NCI-H187 treated with DMSO at 0.1 percent for 48 hours (cell line): Measurements from ENCODE around the gene PRSS53.
"Not testable (repeated sequence)": the region's sequence is repeated elsewhere in the genome, so short reads cannot be mapped to it uniquely, and the experiment has no call there.

Experiments
- DNase-seq: peaks from one replicate; lab custom pipeline; 2025; lab: John Stamatoyannopoulos, UW

Gene PRSS53

GRCh38 chr16:31088459-31089183 lies at the start of gene PRSS53:
TSS of gene PRSS53 (minus strand) at chr16:31088943. CDS start at chr16:31088809, 134 bp downstream.
- DNase-seq = no peak

GRCh38 chr16:31136822-31137499 lies 48.2 kb upstream of the PRSS53 start:
- DNase-seq = not testable (repeated sequence)

- no peak for DNase-seq
These were observed 47.5 kb upstream of the PRSS53 start for GRCh38 chr16:31136287-31136662.

- DNase-seq = no peak
These were observed 47.0 kb upstream of the PRSS53 start, which contains the start of gene PRSS8 for GRCh38 chr16:31135535-31136286. TSS of gene PRSS8 (minus strand) at chr16:31135727. CDS start at chr16:31135498, 229 bp downstream.

GRCh38 chr16:31134625-31135534 lies 46.1 kb upstream of the PRSS53 start:
- no peak for DNase-seq

GRCh38 chr16:31134091-31134571 lies 45.4 kb upstream of the PRSS53 start:
- DNase-seq = no peak

- no peak for DNase-seq
These were observed 44.3 kb upstream of the PRSS53 start for GRCh38 chr16:31133046-31133501.

- DNase-seq = no peak
These were observed 43.7 kb upstream of the PRSS53 start for GRCh38 chr16:31132303-31132979.

GRCh38 chr16:31131841-31132271 lies 43.1 kb upstream of the PRSS53 start:
- DNase-seq = no peak

GRCh38 chr16:31131416-31131815 lies 42.7 kb upstream of the PRSS53 start:
- DNase-seq = no peak

GRCh38 chr16:31130899-31131298 lies 42.2 kb upstream of the PRSS53 start:
- DNase-seq = no peak

GRCh38 chr16:31130336-31130891 lies 41.7 kb upstream of the PRSS53 start:
- no peak for DNase-seq

- DNase-seq = no peak
These were observed 41.0 kb upstream of the PRSS53 start for GRCh38 chr16:31129568-31130335.

GRCh38 chr16:31128711-31129567 lies 40.2 kb upstream of the PRSS53 start:
- no peak for DNase-seq

- DNase-seq = no peak
These were observed 38.4 kb upstream of the PRSS53 start for GRCh38 chr16:31127182-31127581.

GRCh38 chr16:31125844-31126243 lies 37.1 kb upstream of the PRSS53 start:
- no peak for DNase-seq

GRCh38 chr16:31120129-31120528 lies 31.4 kb upstream of the PRSS53 start:
- no peak for DNase-seq
